Limb (tissue), 2 donors: ENCODE results near the gene ZNF503.

Source experiments
- DNase-seq, 2 donors: peaks; one replicate each; pipeline ENCODE4 v3.0.0-alpha.2; 2016; ENCODE audit errors: extremely low spot score in 2 of 2

The ZNF503 gene

GRCh38 chr10:75356484-75356883 is 45.1 kb downstream of the ZNF503 start:
- DNase-seq, result no peak

- DNase-seq, result no peak
Observed at GRCh38 chr10:75355706-75356105, 45.9 kb downstream of the ZNF503 start.

DNA sequence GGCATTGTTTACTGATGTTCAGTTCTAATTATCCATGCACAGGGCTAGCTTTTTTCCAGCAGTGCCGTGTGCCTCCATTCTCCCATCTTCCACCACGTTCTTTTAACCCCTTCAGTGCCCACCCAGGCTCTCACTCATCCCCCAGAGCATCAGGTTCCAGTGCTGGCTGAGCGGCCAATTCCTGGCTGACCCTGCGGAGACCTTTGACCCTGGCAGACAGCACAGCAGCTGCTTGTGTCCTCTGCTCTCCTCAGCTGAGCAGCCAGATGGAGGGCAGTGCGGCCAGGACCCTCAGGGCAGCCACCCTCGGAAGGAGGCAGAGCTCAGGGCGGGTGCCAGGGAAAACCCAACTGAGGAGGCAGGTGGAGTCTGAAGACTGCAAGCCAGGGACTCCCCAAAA is 48.4 kb downstream of the ZNF503 start:
- no peak for DNase-seq

DNA sequence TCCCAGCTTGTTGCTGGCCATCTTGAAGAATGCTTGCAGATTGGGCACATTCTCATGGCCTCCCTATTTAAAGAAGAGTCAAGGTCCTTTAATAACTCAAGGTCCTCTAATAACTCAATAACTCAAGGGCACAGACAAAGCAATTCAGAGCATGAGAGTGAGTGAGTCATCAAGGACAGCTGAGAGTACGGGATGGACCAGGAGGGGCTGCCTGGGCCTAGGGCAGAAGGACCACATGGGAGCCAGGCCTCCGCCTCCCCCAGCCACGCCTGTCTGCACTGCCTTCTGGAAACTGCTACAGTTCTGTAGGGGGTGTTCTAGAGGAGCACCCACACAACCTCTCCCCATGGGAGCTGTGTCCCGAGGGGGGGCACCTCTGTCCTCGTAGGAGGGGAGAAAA is 48.9 kb downstream of the ZNF503 start:
- no peak for DNase-seq

DNA sequence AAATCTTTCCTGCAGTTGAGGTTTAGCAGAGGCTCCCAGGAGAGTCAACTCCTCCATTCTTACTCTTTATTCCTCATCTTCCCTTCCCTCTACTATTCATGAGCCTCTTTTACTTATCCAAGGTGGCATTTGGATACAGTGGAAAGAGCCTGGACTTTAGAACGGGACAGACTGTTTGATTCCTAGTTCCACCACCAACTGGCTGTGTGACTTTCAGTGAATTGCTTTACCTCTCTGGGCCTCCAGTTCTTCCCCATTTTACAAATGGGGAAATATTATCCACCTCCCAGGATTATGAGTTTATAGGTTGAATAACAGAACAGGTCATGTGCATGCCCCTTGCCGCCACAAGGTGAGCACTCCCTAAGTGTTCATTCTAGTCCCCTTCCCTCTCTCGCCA is 49.9 kb downstream of the ZNF503 start:
- DNase-seq, result no peak

DNA sequence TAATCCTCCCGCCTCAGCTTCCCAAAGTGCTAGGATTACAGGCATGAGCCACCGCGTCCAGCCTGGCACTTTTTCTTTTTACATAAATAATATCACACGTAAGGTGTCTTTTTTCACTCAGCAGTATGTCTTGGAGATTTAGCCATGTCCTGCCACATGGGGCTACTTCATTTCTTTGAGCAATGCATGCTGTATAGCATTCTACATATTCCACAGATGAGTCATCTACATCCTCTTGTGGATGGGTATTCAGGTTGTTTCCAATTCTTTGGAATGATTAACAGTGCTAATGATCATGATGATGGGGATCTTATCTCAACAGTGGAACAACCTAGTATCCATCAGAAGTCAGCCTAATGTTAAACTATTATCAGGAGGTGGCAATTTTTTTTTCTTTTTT is 50.8 kb downstream of the ZNF503 start:
- no peak for DNase-seq
